ES-I3 (cell line): ENCODE data around the gene DCUN1D3.
"Not testable (repeated sequence)": the region's sequence is repeated elsewhere in the genome, so short reads cannot be mapped to it uniquely, and the experiment has no call there.

ENCODE experiments used
- H3K36me3 ChIP-seq: 2 replicates; pipeline ENCODE4 v1.6.1; 2013; ENCODE audit warnings: mild to moderate bottlenecking, low read length, control low read depth, moderate library complexity; ENCODE audit not compliant: insufficient read depth
- H3K4me1 ChIP-seq: 2 replicates; pipeline ENCODE4 v1.6.1; 2013; ENCODE audit warnings: mild to moderate bottlenecking, control low read depth, low read length; ENCODE audit not compliant: insufficient read depth
- H3K9ac ChIP-seq: 2 replicates; pipeline ENCODE4 v1.6.1; 2013; ENCODE audit warnings: low read depth, mild to moderate bottlenecking, low read length, moderate library complexity
- H3K9me3 ChIP-seq: 2 replicates; pipeline ENCODE4 v1.6.1; 2013; ENCODE audit warnings: mild to moderate bottlenecking, low read length, moderate library complexity; ENCODE audit not compliant: control insufficient read depth, insufficient read depth

The DCUN1D3 gene, protein sequence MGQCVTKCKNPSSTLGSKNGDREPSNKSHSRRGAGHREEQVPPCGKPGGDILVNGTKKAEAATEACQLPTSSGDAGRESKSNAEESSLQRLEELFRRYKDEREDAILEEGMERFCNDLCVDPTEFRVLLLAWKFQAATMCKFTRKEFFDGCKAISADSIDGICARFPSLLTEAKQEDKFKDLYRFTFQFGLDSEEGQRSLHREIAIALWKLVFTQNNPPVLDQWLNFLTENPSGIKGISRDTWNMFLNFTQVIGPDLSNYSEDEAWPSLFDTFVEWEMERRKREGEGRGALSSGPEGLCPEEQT

DNA sequence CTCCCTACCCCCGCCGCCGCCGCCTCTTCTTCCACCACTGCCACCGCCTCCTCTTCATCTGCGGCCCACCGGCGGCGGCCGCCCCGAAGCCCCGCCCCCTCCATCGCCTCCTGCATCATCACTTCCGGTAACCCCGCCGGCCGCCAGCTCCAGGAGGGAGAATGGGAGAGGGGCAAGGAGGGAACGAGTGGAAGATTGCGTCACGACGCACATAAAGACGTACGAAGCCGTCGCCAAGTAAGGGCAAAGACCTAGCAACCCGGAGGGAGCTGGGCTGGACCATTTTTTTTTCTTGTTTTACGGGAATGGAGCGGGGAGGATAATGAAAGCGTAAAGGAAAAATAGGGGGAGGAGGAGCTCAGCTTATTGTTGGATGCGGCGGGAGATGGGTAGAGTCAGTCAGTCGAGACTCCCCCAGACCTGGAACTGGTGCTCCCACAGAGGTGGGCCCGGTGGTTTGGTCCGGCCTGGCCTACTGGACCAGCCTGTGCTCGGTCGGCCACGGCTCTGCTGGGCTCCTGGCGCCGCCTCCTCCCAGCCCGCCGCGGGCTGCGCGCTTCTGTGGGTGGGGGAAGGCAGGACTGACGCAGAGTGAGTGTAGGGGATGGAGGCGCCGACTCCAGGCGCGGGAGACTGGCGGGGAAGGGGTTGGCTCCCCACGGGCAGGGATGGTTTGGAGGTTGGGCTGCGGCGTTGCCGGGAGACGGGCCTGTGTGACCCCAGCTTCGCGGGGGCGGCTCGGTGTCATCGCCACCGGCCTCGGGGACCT is at the start of gene DCUN1D3, which contains the start of gene LYRM1:
Gene DCUN1D3 (minus strand): TSS at position 60 of the 769 bp plus-strand sequence. CDS start 37,820 bp downstream, outside the sequence.
Gene LYRM1 (plus strand): TSS at position 473 of the 769 bp plus-strand sequence. CDS start 14,785 bp downstream, outside the sequence.
- no peaks in the 10 kb centered on the region for H3K9me3 ChIP-seq
- H3K4me1 ChIP-seq = peaks cover 5% of the 10 kb centered on the region; the same call in 1 of the 2 replicates
- H3K36me3 ChIP-seq = peaks cover 2% of the 10 kb centered on the region; the same call in 1 of the 2 replicates
- H3K9ac ChIP-seq = peak within 1 kb of the TSS; percentile 85

DNA sequence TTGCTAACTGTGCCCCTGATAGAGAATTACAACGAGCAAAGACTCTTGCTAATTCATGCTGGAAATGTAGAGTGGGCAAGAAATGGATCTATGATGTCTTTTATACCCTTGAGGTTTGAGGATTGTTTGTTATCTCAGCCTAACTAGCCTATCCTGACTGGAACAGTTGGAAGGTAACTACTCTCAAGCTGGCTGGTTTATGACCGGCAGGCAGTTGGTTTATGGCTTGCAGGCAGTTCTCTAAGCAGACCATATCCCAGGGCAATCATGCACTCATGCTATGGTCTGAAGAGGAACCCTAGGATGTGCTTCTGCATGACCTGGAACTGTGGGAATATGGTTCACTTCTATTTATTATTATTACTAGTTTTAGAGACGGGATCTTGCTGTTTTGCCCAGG is 49.5 kb upstream of the DCUN1D3 start:
- no peaks in the 10 kb centered on the region for H3K36me3 ChIP-seq
- no peak overlapping the region for H3K9ac ChIP-seq
- H3K4me1 ChIP-seq = no peaks in the 10 kb centered on the region
- no peaks in the 10 kb centered on the region for H3K9me3 ChIP-seq

DNA sequence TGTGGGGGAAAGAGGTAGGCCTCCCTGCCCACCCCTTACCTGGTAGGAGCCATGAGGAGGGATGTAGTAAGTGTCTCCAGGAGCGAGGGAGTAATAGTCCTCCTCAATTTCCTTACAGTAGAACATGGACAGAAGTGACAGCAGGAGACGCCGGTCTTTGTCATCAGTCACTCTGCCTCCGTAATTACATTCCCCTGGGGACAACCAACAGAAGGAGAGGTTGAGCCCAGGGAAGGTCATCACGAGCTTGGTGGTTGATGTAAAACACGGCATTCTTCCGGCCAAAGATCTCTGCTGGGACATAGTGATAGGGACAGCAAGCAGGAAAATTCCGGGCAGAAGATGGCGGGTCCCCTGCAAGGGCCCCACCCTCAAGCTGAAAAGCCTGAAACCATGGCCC is 48.3 kb upstream of the DCUN1D3 start:
- Histone ChIP-seq H3K4me1 (no peaks in the 10 kb centered on the region), H3K36me3 (no peaks in the 10 kb centered on the region), H3K9me3 (no peaks in the 10 kb centered on the region), H3K9ac (no peak overlapping the region)

DNA sequence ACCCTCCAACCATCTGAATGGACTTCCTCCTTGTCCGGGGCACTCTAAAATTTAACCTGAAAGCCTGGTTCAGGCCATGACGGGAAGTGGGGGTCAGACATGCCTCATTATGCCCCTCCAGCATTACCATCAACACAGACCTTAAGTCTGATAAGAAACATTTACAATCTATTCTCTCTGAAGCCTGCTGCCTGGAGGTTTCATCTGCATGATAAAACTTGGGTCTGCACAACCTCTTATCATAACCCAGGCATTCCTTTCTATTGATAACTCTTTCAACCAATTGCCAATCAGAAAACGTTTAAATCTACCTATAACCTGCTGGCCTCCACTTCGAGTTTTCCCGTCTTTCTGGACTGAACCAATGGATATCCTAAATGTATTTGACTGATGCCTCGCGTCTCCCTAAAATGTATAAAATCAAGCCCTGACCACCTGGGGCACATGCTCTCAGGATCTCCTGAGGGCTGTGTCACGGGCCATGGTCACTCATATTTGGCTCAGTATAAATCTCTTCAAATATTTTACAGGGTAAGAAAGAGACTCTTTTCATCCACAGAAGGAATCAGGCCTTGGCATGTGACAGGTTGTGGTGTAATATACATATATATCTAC is 46.0 kb upstream of the DCUN1D3 start:
- H3K9me3 ChIP-seq = no peaks in the 10 kb centered on the region
- no peaks in the 10 kb centered on the region for H3K36me3 ChIP-seq
- H3K9ac ChIP-seq = no peak overlapping the region
- H3K4me1 ChIP-seq = no peaks in the 10 kb centered on the region

DNA sequence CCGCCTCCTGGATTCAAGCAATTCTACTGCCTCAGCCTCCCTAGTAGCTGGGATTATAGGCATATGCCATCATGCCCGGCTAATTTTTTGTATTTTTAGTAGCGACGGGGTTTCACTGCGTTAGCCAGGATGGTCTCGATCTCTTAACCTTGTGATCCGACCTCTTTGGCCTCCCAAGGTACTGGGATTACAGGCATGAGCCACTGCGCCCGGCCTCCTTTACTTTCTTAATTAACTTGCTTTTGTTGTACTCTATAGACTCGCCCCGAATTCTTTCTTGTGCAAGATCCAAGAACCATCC is 45.4 kb upstream of the DCUN1D3 start:
- not testable (repeated sequence) for H3K36me3 ChIP-seq, H3K9me3 ChIP-seq, H3K9ac ChIP-seq, H3K4me1 ChIP-seq

DNA sequence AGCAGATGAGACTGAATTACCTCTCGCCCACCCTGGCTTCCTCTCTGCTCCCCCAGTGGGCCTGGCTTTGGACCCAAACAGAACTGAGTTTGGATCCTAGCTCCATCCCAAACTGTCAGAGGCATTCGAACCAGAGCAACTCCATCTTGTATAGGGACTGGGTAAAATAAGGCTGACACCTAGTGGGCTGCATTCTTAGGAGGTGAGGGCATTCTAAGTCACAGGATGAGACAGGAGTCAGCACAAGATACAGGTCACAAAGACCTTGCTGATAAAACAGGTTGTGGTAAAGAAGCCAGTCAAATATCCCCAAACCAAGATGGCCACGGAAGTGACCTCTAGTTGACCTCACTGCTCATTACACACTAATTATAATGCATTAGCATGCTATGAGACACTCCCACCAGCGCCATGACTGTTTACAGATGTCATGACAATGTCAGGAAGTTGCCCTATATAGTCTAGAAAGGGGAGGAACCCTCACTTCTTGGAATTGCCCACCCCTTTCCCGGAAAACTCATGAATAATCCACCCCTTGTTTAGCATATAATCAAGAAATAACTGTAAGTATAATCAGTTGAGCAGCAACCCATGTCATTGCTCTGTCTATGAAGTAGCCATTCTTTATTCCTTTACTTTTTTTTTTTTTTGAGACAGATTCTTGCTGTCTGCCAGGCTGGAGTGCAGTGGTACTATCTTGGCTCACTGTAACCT is 44.9 kb upstream of the DCUN1D3 start:
- Histone ChIP-seq H3K9ac (no peak overlapping the region), H3K4me1 (no peaks in the 10 kb centered on the region), H3K9me3 (no peaks in the 10 kb centered on the region), H3K36me3 (no peaks in the 10 kb centered on the region)

DNA sequence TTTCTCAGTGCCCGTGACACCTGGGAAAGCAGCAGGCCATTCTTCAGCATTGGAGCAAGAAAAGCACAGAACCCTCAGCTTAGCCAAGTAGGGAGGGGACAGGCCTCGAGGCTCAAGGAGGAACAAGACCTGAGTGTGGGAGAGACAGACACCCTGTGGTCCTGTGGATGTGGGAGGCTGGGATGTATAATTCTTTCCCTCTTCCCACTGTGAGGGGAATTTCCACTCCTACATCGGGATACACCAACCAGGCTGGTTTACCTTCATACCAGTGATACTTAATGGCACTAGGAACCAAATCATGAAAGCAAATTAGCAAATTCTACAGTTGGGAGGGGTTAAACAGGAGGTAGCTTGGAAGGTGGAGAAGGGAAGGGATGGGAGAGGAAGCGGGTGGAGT is 42.1 kb upstream of the DCUN1D3 start:
- no peaks in the 10 kb centered on the region for H3K36me3 ChIP-seq
- no peaks in the 10 kb centered on the region for H3K9me3 ChIP-seq
- no peaks in the 10 kb centered on the region for H3K4me1 ChIP-seq
- no peak overlapping the region for H3K9ac ChIP-seq

DNA sequence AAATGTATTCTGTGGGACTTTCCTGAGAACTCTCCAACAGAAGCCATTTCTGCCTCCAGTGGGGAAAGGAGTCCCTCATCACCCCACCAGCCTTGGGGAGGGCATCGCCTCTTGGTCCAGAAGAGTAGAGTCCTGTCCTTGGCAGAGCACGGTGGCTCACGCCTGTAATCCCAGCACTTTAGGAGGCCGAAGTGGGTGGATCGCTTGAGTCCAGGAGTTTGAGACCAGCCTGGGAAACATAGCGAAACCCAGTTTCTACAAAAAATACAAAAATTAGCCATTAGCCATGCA is 41.4 kb upstream of the DCUN1D3 start:
- H3K4me1 ChIP-seq = no peaks in the 10 kb centered on the region
- no peak overlapping the region for H3K9ac ChIP-seq
- H3K36me3 ChIP-seq = no peaks in the 10 kb centered on the region
- H3K9me3 ChIP-seq = no peaks in the 10 kb centered on the region

DNA sequence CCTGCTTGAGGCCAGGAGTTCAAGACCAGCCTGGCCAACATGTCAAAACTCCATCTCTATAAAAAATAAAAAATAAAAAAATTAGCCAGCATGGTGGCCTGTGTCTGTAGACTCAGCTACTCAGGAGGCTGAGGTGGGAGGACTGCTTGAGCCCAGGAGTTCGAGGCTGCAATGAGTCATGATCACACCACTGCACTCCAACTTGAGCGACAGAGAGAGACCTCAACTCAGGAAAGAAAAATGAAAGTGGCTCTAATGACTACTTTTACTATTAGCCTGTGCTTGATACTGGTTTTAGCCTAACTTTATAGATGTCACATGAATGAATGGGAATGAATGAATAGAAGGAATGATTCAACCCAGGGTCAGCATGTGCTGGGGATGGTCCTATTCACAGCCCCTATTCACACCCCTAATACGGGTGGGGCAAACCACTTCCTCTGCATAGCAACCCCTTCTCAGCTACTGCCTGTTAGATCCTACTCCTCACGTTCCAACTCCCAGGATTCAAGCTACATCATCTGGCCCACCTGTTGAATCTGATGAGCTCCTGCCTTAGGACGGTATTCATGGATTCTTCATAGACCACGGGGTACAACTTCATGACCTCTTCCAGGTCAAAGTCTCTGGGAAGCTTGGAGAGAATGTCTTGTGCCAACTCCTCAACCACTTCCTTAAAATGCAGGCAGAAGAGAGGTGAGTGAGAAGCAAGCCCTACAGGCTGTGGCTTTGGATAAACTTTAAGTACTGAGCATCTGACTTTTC is 40.9 kb upstream of the DCUN1D3 start:
- Histone ChIP-seq H3K4me1 (no peaks in the 10 kb centered on the region), H3K9ac (no peak overlapping the region), H3K36me3 (no peaks in the 10 kb centered on the region), H3K9me3 (no peaks in the 10 kb centered on the region)

DNA sequence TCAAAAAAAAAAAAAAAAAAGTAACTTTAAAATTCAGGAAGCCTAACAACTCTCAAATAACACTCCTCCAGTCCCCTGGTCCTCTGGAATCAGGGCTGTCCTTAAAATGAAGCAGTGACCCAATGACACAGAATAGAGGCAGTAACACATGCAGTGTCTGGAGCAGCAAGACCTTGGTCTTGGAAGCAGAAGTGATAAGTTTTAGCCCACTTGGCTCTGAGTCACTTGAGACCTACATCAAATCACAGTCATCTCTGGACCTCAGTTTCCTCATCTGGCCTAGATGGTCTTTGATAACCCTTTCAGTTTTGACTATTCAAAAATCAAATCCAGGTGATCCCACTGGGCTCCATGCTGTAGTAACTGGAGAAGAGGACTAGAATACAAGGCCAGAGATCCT is 39.5 kb upstream of the DCUN1D3 start:
- no peaks in the 10 kb centered on the region for H3K36me3 ChIP-seq
- no peak overlapping the region for H3K9ac ChIP-seq
- H3K4me1 ChIP-seq = no peaks in the 10 kb centered on the region
- H3K9me3 ChIP-seq = no peaks in the 10 kb centered on the region

DNA sequence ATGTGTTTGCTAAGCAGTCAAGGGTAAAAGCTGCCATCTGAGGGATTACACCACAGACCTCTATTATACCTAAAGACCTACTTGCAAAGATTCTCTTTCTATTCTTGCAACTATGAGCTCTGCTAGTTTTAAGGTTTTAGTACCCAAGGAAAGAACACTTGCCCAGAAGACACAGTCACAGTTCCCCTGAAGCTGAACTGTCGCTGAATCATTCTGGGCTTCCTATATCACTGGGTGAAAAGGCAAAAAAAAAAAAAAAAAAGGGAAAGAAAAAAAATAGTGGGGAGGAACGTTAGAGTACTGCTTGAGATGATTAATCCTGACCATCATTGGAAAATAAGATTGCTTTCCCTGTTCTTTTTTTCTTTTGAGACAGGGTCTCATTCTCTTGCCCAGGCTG is 38.3 kb upstream of the DCUN1D3 start:
- Histone ChIP-seq H3K36me3 (no peaks in the 10 kb centered on the region), H3K4me1 (no peaks in the 10 kb centered on the region), H3K9me3 (no peaks in the 10 kb centered on the region), H3K9ac (no peak overlapping the region)

DNA sequence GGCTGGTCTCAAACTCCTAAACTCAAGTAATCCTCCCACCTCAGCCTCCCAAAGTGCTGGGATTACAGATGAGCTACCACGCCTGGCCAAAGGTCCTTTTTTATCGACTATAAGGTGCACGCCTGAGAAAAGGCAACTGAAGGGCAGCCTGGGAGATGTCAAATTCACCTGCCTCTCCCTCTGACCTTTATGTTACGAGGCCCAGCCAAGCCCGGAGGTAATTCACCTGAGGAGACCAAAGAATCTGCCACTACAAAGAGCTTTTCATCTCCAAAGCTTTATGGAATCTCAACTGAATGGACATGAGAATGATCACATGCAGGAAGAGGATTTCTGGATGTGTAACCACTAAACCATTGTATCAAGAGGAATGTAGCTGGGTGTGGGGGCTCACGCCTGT is 37.6 kb upstream of the DCUN1D3 start:
- Histone ChIP-seq H3K4me1 (no peaks in the 10 kb centered on the region), H3K36me3 (no peaks in the 10 kb centered on the region), H3K9ac (no peak overlapping the region), H3K9me3 (no peaks in the 10 kb centered on the region)

DNA sequence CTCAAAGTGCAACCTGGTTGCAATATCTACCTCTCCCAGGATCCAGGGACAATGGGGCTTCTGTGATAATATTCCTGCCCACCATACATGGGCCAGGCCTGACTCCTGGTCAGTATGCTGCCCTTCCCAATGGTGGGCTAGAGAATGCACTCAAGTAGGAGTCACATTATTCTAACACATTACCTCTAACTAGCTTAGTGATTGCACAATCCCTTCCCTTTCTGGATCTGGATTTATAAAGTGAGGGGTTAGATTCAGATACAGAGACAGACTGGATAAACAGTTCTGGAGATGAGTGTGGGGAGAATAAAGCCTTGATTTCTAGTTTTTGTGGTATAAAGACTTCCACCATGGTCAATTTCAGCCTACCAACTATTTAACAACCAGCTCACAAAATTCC is 33.4 kb upstream of the DCUN1D3 start:
- Histone ChIP-seq H3K36me3 (no peaks in the 10 kb centered on the region), H3K9me3 (no peaks in the 10 kb centered on the region), H3K9ac (no peak overlapping the region), H3K4me1 (no peaks in the 10 kb centered on the region)

DNA sequence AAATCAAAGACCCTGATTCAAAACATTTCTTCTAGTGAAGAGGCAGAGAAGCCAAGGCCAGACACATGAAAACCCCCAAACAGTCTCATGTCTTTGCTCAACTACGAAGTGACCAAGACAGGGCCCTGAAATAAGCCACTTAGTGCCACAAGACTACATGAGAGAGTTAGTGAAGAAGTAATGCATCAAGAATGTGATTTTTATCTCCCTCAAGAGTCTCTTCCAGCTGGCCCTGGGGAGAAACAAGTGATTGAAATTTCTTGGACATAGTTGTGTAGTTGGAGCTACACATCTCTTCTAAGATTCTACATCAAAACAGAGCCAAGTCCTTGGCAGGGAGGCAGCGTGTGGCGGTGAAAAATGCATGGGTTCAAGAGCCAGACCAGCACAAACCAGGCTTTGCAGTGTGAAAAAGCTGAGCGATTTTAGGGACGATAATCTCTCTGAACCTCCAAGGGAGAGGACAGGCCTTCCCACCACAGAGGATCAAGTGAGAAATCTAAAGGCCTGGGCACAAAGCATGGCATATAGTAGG is 31.0 kb upstream of the DCUN1D3 start:
- H3K4me1 ChIP-seq = no peaks in the 10 kb centered on the region
- H3K9ac ChIP-seq = no peak overlapping the region
- H3K9me3 ChIP-seq = no peaks in the 10 kb centered on the region

More for the DNA sequence above, 31.0 kb upstream of the DCUN1D3 start:
- no peaks in the 10 kb centered on the region for H3K36me3 ChIP-seq
